Left ventricle myocardium superior (tissue), 1 donor: Measurements from ENCODE around the gene PPP1R12B. TPM values are rescaled to one million over a fixed set of nuclear protein-coding genes. Genes with fewer than 3 reads are reported as not detected.
A peak's percentile ranks its signal among the peaks of the same experiment; 100 is the strongest.

Experiments
- ATAC-seq: fragments of 200-7000 bp; cut with Tn5 transposase; one replicate; pipeline ENCODE4 v1.9.1; 2020; ENCODE audit warnings: mild to moderate bottlenecking, moderate library complexity
- DNase-seq: peaks from one replicate; pipeline ENCODE4 v3.0.0-alpha.2; 2020
- intact Hi-C: fragments of 100-400 bp; cut with micrococcal nuclease; formaldehyde crosslinking; loops from one replicate; pipeline ENCODE4 v1.11.0; 2022
- total RNA-seq: library from RNA; stranded (reverse); fragmentation: NEBNext Ultra II Directional; extraction: Animal tissue kit (Norgen Biotek cat#: 25700); gene quantifications from one replicate; pipeline ENCODE4 v1.2.1, GENCODE V29; 2021
- donor health status: DM: no; HTN: yes; CAD: no; lungs with severe emphysema.

Gene PPP1R12B
- total RNA-seq, 1 donor from 2014 or later, result 667 TPM

GRCh38 chr1:202584707-202585589, 236.4 kb downstream of the PPP1R12B start:
- ATAC-seq (no peak), DNase-seq (no peak)
- intact Hi-C loops, result no loop called here

GRCh38 chr1:202585590-202585933, 237.1 kb downstream of the PPP1R12B start:
- intact Hi-C loops, result no loop called here
- DNase-seq (no peak), ATAC-seq (no peak)

- DNase-seq (peak; percentile 54), ATAC-seq (no peak)
Measured at GRCh38 chr1:202586018-202586821, 237.7 kb downstream of the PPP1R12B start.

GRCh38 chr1:202586871-202587270, 238.4 kb downstream of the PPP1R12B start:
- no peak for DNase-seq
- ATAC-seq, result no peak
- intact Hi-C loops, result no loop called here

More at GRCh38 chr1:202586018-202586821, 237.7 kb downstream of the PPP1R12B start:
- intact Hi-C loops, result no loop called here

- DNase-seq (no peak), ATAC-seq (no peak)
- intact Hi-C loops, result no loop called here
Measured at GRCh38 chr1:202587859-202588485, 239.5 kb downstream of the PPP1R12B start.

GRCh38 chr1:202588503-202589189, 240.1 kb downstream of the PPP1R12B start:
- no peak for DNase-seq
- intact Hi-C loops, result no loop called here

GRCh38 chr1:202589190-202589930, 240.9 kb downstream of the PPP1R12B start:
- intact Hi-C loops, result no loop called here
- ATAC-seq (peak; percentile 86), DNase-seq (peak; percentile 88)

More at GRCh38 chr1:202588503-202589189, 240.1 kb downstream of the PPP1R12B start:
- peak; percentile 31 for ATAC-seq

- DNase-seq, result no peak
- peak; percentile 4 for ATAC-seq
- intact Hi-C loops, result no loop called here
Measured at GRCh38 chr1:202590126-202590525, 241.6 kb downstream of the PPP1R12B start.

- intact Hi-C loops, result no loop called here
- ATAC-seq, result no peak
- no peak for DNase-seq
Measured at GRCh38 chr1:202590975-202591411, 242.5 kb downstream of the PPP1R12B start.

- DNase-seq (no peak), ATAC-seq (no peak)
- intact Hi-C loops, result no loop called here
Measured at GRCh38 chr1:202591515-202591914, 243.0 kb downstream of the PPP1R12B start.

- no peak for DNase-seq
- intact Hi-C loops, result no loop called here
- no peak for ATAC-seq
Measured at GRCh38 chr1:202592146-202592545, 243.6 kb downstream of the PPP1R12B start.

GRCh38 chr1:202593845-202594244, 245.3 kb downstream of the PPP1R12B start:
- no peak for ATAC-seq
- intact Hi-C loops, result no loop called here
- no peak for DNase-seq

GRCh38 chr1:202596638-202597037, 248.1 kb downstream of the PPP1R12B start:
- DNase-seq (no peak), ATAC-seq (no peak)
- intact Hi-C loops, result no loop called here

GRCh38 chr1:202597090-202597761, 248.7 kb downstream of the PPP1R12B start:
- intact Hi-C loops, result no loop called here
- no peak for DNase-seq
- ATAC-seq, result no peak

GRCh38 chr1:202599669-202600431, 251.4 kb downstream of the PPP1R12B start:
- DNase-seq (peak; percentile 65), ATAC-seq (peak; percentile 82)
- intact Hi-C loops, result no loop called here

GRCh38 chr1:202600432-202601041, 252.0 kb downstream of the PPP1R12B start:
- intact Hi-C loops, result no loop called here
- ATAC-seq (no peak), DNase-seq (no peak)

GRCh38 chr1:202603435-202603834, 254.9 kb downstream of the PPP1R12B start:
- DNase-seq (no peak), ATAC-seq (no peak)
- intact Hi-C loops, result no loop called here
